GM03348 (cell line): ENCODE data around the gene CARD9.

ENCODE experiments used
- DNase-seq: peaks from one replicate; pipeline ENCODE4 v3.0.0; 2012; ENCODE audit warnings: low spot score

Gene CARD9

GRCh38 chr9:136380381-136380780 is 6.9 kb upstream of the CARD9 start:
- no peak for DNase-seq

- DNase-seq = no peak
Measured at GRCh38 chr9:136379891-136380290, 6.4 kb upstream of the CARD9 start.

- DNase-seq = no peak
Measured at GRCh38 chr9:136379401-136379800, 5.9 kb upstream of the CARD9 start.

- no peak for DNase-seq
Measured at GRCh38 chr9:136379003-136379287, 5.5 kb upstream of the CARD9 start.

- no peak for DNase-seq
Measured at GRCh38 chr9:136378170-136379002, 4.9 kb upstream of the CARD9 start.

- DNase-seq = no peak
Measured at GRCh38 chr9:136377341-136378169, 4.1 kb upstream of the CARD9 start.

- no peak for DNase-seq
Measured at GRCh38 chr9:136376457-136376856, 3.0 kb upstream of the CARD9 start.

- DNase-seq = no peak
Measured at GRCh38 chr9:136375096-136375495, 1.6 kb upstream of the CARD9 start.

GRCh38 chr9:136374183-136374575 is 710 bp upstream of the CARD9 start:
- DNase-seq = no peak

GRCh38 chr9:136372561-136373299 is 739 bp downstream of the CARD9 start:
- peak; percentile 83 for DNase-seq

GRCh38 chr9:136372006-136372405 is 1.5 kb downstream of the CARD9 start:
- DNase-seq = no peak

GRCh38 chr9:136371533-136371880 is 2.0 kb downstream of the CARD9 start:
- no peak for DNase-seq

GRCh38 chr9:136370687-136371532 is 2.6 kb downstream of the CARD9 start:
- no peak for DNase-seq

- DNase-seq = no peak
Measured at GRCh38 chr9:136370037-136370436, 3.4 kb downstream of the CARD9 start.

GRCh38 chr9:136368190-136368589 is 5.3 kb downstream of the CARD9 start:
- no peak for DNase-seq

GRCh38 chr9:136367296-136368145 is 5.9 kb downstream of the CARD9 start:
- no peak for DNase-seq

GRCh38 chr9:136366826-136367225 is 6.6 kb downstream of the CARD9 start:
- no peak for DNase-seq

- no peak for DNase-seq
Measured at GRCh38 chr9:136365775-136366222, 7.7 kb downstream of the CARD9 start.

GRCh38 chr9:136364942-136365774 is 8.3 kb downstream of the CARD9 start:
- no peak for DNase-seq
